Smooth muscle cell (in vitro differentiated cells): ENCODE measurements around the gene SDSL. TPM values are rescaled to one million over a fixed set of nuclear protein-coding genes. Genes with fewer than 3 reads are reported as not detected.

ENCODE experiments used
- DNase-seq: peaks from one replicate; lab custom pipeline; 2025; ENCODE audit not compliant: unreplicated experiment; lab: John Stamatoyannopoulos, UW
- H2AFZ ChIP-seq: fragments of 200-600 bp; sonication (generic); 2 replicates; pipeline ENCODE4 v1.6.0; 2016; ENCODE audit warnings: antibody characterized with exemption, low read depth, mild to moderate bottlenecking
- H3F3A ChIP-seq: fragments of 200-600 bp; sonication (generic); 2 replicates; pipeline ENCODE4 v1.6.0; 2017; ENCODE audit warnings: antibody characterized with exemption, low read depth
- H3K27ac ChIP-seq: fragments of 200-600 bp; sonication (generic); 2 replicates; pipeline ENCODE4 v1.5.1; 2016; ENCODE audit warnings: low read depth, mild to moderate bottlenecking
- H3K27me3 ChIP-seq: fragments of 200-600 bp; sonication (generic); 2 replicates; pipeline ENCODE4 v1.6.1; 2016; ENCODE audit warnings: low read depth, mild to moderate bottlenecking
- H3K36me3 ChIP-seq: fragments of 200-600 bp; sonication (generic); 2 replicates; pipeline ENCODE4 v1.5.1; 2016; ENCODE audit warnings: low read depth
- H3K4me1 ChIP-seq: fragments of 200-600 bp; sonication (generic); 2 replicates; pipeline ENCODE4 v1.5.1; 2016; ENCODE audit warnings: low read depth
- H3K4me2 ChIP-seq: fragments of 200-600 bp; sonication (generic); 2 replicates; pipeline ENCODE4 v1.6.0; 2016; ENCODE audit warnings: mild to moderate bottlenecking
- H3K4me3 ChIP-seq: fragments of 200-600 bp; sonication (generic); 2 replicates; pipeline ENCODE4 v1.5.1; 2016; ENCODE audit warnings: mild to moderate bottlenecking
- H3K79me2 ChIP-seq: fragments of 200-600 bp; sonication (generic); 2 replicates; pipeline ENCODE4 v1.6.0; 2016; ENCODE audit warnings: low read depth, mild to moderate bottlenecking
- H3K9ac ChIP-seq: fragments of 200-600 bp; sonication (generic); 2 replicates; pipeline ENCODE4 v1.6.0; 2016; ENCODE audit warnings: low read depth
- H3K9me3 ChIP-seq: fragments of 200-600 bp; sonication (generic); replicated peaks from 2 replicates; pipeline ENCODE4 v1.5.1; 2016; ENCODE audit warnings: low read depth
- H4K20me1 ChIP-seq: fragments of 200-600 bp; sonication (generic); 2 replicates; pipeline ENCODE4 v1.6.0; 2016; ENCODE audit warnings: low read depth
- CTCF ChIP-seq: fragments of 200-600 bp; sonication (generic); IDR thresholded peaks from 2 replicates; pipeline ENCODE4 v1.5.1; 2017; ENCODE audit warnings: borderline replicate concordance, mild to moderate bottlenecking, antibody characterized with exemption; ENCODE audit not compliant: insufficient read depth, poor library complexity, severe bottlenecking
- WGBS: methylation state at CpG from one replicate; pipeline ENCODE4 v1.1.7; 2016; ENCODE audit warnings: low lambda C conversion rate; 5-methylcytosine and 5-hydroxymethylcytosine counted together
- polyA plus RNA-seq: library from polyadenylated mRNA; unstranded; fragments of >200 nt; fragmentation: Nextera tagmentation; extraction: Ambion mirVana; gene quantifications from 2 replicates; pipeline ENCODE4 v1.2.1, GENCODE V29; 2016
- total RNA-seq: library from RNA; depleted of rRNA; stranded (reverse); fragments of >200 nt; gene quantifications from 2 replicates; pipeline ENCODE4 v1.2.3, GENCODE V29; 2014

SDSL gene
- total and polyA plus RNA-seq, 2 experiments from 2014 or later: 3.6 to 6.7 TPM

GRCh38 chr12:113465808-113466453, 43.8 kb downstream of the SDSL start:
- WGBS: 8% methylated on average over 13 of the region's 13 CpGs
- Histone ChIP-seq H3K4me3 (no peak overlapping the region), H2AFZ (no peak overlapping the region), H3K36me3 (no peaks in the 10 kb centered on the region), H3K9me3 (no peaks in the 10 kb centered on the region), H3K79me2 (no peaks in the 10 kb centered on the region), H3K27ac (no peak overlapping the region), H3K4me1 (peaks cover 43% of the 10 kb centered on the region), H3F3A (no peaks in the 10 kb centered on the region), H3K9ac (no peak overlapping the region), H3K27me3 (peaks cover 99% of the 10 kb centered on the region), H3K4me2 (no peak overlapping the region), H4K20me1 (no peaks in the 10 kb centered on the region)
- no peak for TF ChIP-seq CTCF
- no peak for DNase-seq

GRCh38 chr12:113466454-113467141, 44.4 kb downstream of the SDSL start:
- Histone ChIP-seq H2AFZ (no peak overlapping the region), H3K9ac (no peak overlapping the region), H3K9me3 (no peaks in the 10 kb centered on the region), H3F3A (no peaks in the 10 kb centered on the region), H3K27me3 (peaks cover 99% of the 10 kb centered on the region), H3K27ac (no peak overlapping the region), H3K4me1 (peaks cover 43% of the 10 kb centered on the region), H3K36me3 (no peaks in the 10 kb centered on the region), H3K79me2 (no peaks in the 10 kb centered on the region), H3K4me2 (peak overlapping the region; percentile 81), H4K20me1 (no peaks in the 10 kb centered on the region), H3K4me3 (no peak overlapping the region)
- no peak for DNase-seq
- no peak for TF ChIP-seq CTCF
- 11% methylated on average over 26 of the region's 26 CpGs for WGBS

GRCh38 chr12:113467142-113467501, 44.9 kb downstream of the SDSL start:
- Histone ChIP-seq H3K79me2 (no peaks in the 10 kb centered on the region), H3K27me3 (peaks cover 99% of the 10 kb centered on the region), H3F3A (no peaks in the 10 kb centered on the region), H3K4me1 (peaks cover 43% of the 10 kb centered on the region), H3K4me2 (peak overlapping the region; percentile 81), H4K20me1 (no peaks in the 10 kb centered on the region), H3K9ac (no peak overlapping the region), H3K27ac (no peak overlapping the region), H3K9me3 (no peaks in the 10 kb centered on the region), H2AFZ (no peak overlapping the region), H3K4me3 (peak overlapping the region; percentile 26), H3K36me3 (no peaks in the 10 kb centered on the region)
- no peak for TF ChIP-seq CTCF
- 5% methylated on average over 30 of the region's 31 CpGs for WGBS
- DNase-seq: no peak
